HCT116 (cell line): Measurements from ENCODE around the gene COL15A1. TPM values are rescaled to one million over a fixed set of nuclear protein-coding genes. Genes with fewer than 3 reads are reported as not detected.

Source experiments
- ATAC-seq: fragments of 200-7000 bp; cut with Tn5 transposase; 2 replicates; pipeline ENCODE4 v1.9.1; 2020; ENCODE audit warnings: mild to moderate bottlenecking, moderate library complexity
- BruUV-seq: library from RNA; stranded (reverse); fragments of 400-500 nt; replicated peaks from 2 replicates; lab custom pipeline; 2021; lab: Mats Ljungman, UMichigan
- CTCF ChIA-PET: fragments of 300-600 bp; sonication (Branson Sonifier 250); formaldehyde crosslinking; loops from one replicate; lab custom pipeline; 2021; ENCODE audit warnings: antibody characterized with exemption; lab: Charles Lee
- POLR2A ChIA-PET: fragments of 300-600, 350-600 bp; sonication (Branson Sonifier 250); formaldehyde crosslinking; loops from one replicate; lab custom pipeline; 2021; ENCODE audit warnings: antibody characterized with exemption; lab: Charles Lee
- RAD21 ChIA-PET, 2 experiments: fragments of 300-600 bp; sonication (Branson Sonifier 250); formaldehyde crosslinking; loops; one replicate each; lab custom pipeline; 2023; ENCODE audit warnings: low total read pairs in 2 of 2; ENCODE audit not compliant: uncharacterized antibody in 2 of 2, unreplicated experiment in 2 of 2, low non-redundant PET in 1 of 2; lab: Charles Lee
- DNase-seq: peaks from one replicate; pipeline ENCODE4 v3.0.0-alpha.2; 2010; ENCODE audit warnings: low read depth, low spot score
- H2AFZ ChIP-seq: fragments of 200-600 bp; shearing (Covaris generic), sonication (generic); 2 replicates; pipeline ENCODE4 v1.6.1; 2017; ENCODE audit warnings: low read depth, mixed run types, mixed read lengths, antibody characterized with exemption, low read length; ENCODE audit not compliant: poor library complexity, severe bottlenecking
- H3K27ac ChIP-seq: 2 replicates; pipeline ENCODE4 v1.5.1; 2012; ENCODE audit warnings: low read depth, low read length
- H3K27me3 ChIP-seq: fragments of 200-600 bp; sonication (generic); 2 replicates; pipeline ENCODE4 v1.6.1; 2016; ENCODE audit warnings: mixed run types, low read length, mixed read lengths; ENCODE audit not compliant: insufficient read depth
- H3K36me3 ChIP-seq, 2 experiments: fragments of 200-500 bp in 1 of 2; fragments of 200-600 bp in 1 of 2; sonication (Bioruptor generic) in 1 of 2; sonication (generic) in 1 of 2; 2 replicates each; pipeline versions ENCODE4 v1.5.1 to v1.6.1; 2014 to 2016; ENCODE audit warnings: low read length in 2 of 2, inconsistent platforms in 1 of 2, mixed read lengths in 1 of 2, mixed run types in 1 of 2; ENCODE audit not compliant: insufficient read depth in 2 of 2, control insufficient read depth in 1 of 2
- H3K4me1 ChIP-seq, 2 experiments: fragments of 200-600 bp in 1 of 2; sonication (generic) in 1 of 2; 2 replicates each; pipeline versions ENCODE4 v1.5.1 to v1.6.1; 2012 to 2017; ENCODE audit warnings: low read length in 2 of 2, inconsistent platforms in 1 of 2, mild to moderate bottlenecking in 1 of 2, mixed read lengths in 1 of 2, mixed run types in 1 of 2, moderate library complexity in 1 of 2; ENCODE audit not compliant: insufficient read depth in 2 of 2, control insufficient read depth in 1 of 2
- H3K4me2 ChIP-seq: fragments of 200-600 bp; sonication (generic); 2 replicates; pipeline ENCODE4 v1.6.1; 2017; ENCODE audit warnings: mixed run types, low read length, mixed read lengths
- H3K4me3 ChIP-seq, 2 experiments: fragments of 200-600 bp in 1 of 2; sonication (generic) in 1 of 2; replicated peaks in 1 of 2; 2 replicates each; pipeline ENCODE4 v1.5.1; 2011 to 2016; ENCODE audit warnings: low read length in 2 of 2, control low read depth in 1 of 2, low read depth in 1 of 2, mild to moderate bottlenecking in 1 of 2, mixed read lengths in 1 of 2, mixed run types in 1 of 2
- H3K79me2 ChIP-seq: fragments of 200-600 bp; sonication (generic); 2 replicates; pipeline ENCODE4 v1.6.1; 2017; ENCODE audit warnings: mild to moderate bottlenecking, mixed run types, low read length, moderate library complexity, mixed read lengths; ENCODE audit not compliant: insufficient read depth
- H3K9ac ChIP-seq: fragments of 200-600 bp; sonication (generic); 2 replicates; pipeline ENCODE4 v1.6.1; 2016; ENCODE audit warnings: low read length, mixed read lengths
- H3K9me2 ChIP-seq: fragments of 200-600 bp; sonication (generic), shearing (Covaris generic); 2 replicates; pipeline ENCODE4 v1.6.1; 2017; ENCODE audit warnings: mixed run types, mild to moderate bottlenecking, moderate library complexity; ENCODE audit not compliant: insufficient read depth
- H3K9me3 ChIP-seq, 2 experiments: fragments of 200-500 bp in 1 of 2; fragments of 200-600 bp in 1 of 2; sonication (Bioruptor generic) in 1 of 2; sonication (generic) in 1 of 2; 2 replicates each; pipeline ENCODE4 v1.6.1; 2014 to 2017; ENCODE audit warnings: low read length in 2 of 2, mixed read lengths in 2 of 2, inconsistent platforms in 1 of 2, low read depth in 1 of 2, mild to moderate bottlenecking in 1 of 2, mixed run types in 1 of 2, moderate library complexity in 1 of 2; ENCODE audit not compliant: control insufficient read depth in 1 of 2, insufficient read depth in 1 of 2
- H4K20me1 ChIP-seq: fragments of 200-600 bp; sonication (generic), shearing (Covaris generic); 2 replicates; pipeline ENCODE4 v1.6.1; 2017; ENCODE audit warnings: mixed run types, mild to moderate bottlenecking, moderate library complexity; ENCODE audit not compliant: insufficient read depth
- CBX3 ChIP-seq: IDR thresholded peaks from 2 replicates; pipeline ENCODE4 v1.6.1; 2012; ENCODE audit warnings: low read depth
- CEBPB ChIP-seq: IDR thresholded peaks from 2 replicates; pipeline ENCODE4 v1.6.1; 2012; ENCODE audit warnings: low read depth
- EGR1 ChIP-seq: IDR thresholded peaks from 2 replicates; pipeline ENCODE4 v1.6.1; 2012; ENCODE audit warnings: low read depth
- ELF1 ChIP-seq: IDR thresholded peaks from 2 replicates; pipeline ENCODE4 v1.6.1; 2012; ENCODE audit warnings: low read depth, borderline replicate concordance
- EZH2phosphoT487 ChIP-seq: fragments of 200-600 bp; IDR thresholded peaks from 2 replicates; pipeline ENCODE4 v1.6.1; 2018; ENCODE audit warnings: antibody characterized with exemption, borderline replicate concordance
- FOSL1 ChIP-seq: IDR thresholded peaks from 2 replicates; pipeline ENCODE4 v1.6.1; 2012; ENCODE audit warnings: low read depth
- POLR2A ChIP-seq: IDR thresholded peaks from 2 replicates; pipeline ENCODE4 v1.7.0; 2011; ENCODE audit warnings: borderline replicate concordance; ENCODE audit not compliant: insufficient read depth, insufficient read length; ENCODE audit errors: extremely low read depth
- POLR2AphosphoS5 ChIP-seq: IDR thresholded peaks from 2 replicates; pipeline ENCODE4 v1.6.1; 2011; ENCODE audit warnings: mild to moderate bottlenecking, low read depth, low read length, moderate library complexity
- RAD21 ChIP-seq: IDR thresholded peaks from 2 replicates; pipeline ENCODE4 v1.6.1; 2012; ENCODE audit warnings: low read depth, mild to moderate bottlenecking
- SP1 ChIP-seq: IDR thresholded peaks from 2 replicates; pipeline ENCODE4 v1.6.1; 2012; ENCODE audit warnings: low read depth
- SRF ChIP-seq: IDR thresholded peaks from 2 replicates; pipeline ENCODE4 v1.6.1; 2012; ENCODE audit warnings: low read depth
- YY1 ChIP-seq: IDR thresholded peaks from 2 replicates; pipeline ENCODE4 v1.6.1; 2011; ENCODE audit warnings: low read length, low read depth, moderate library complexity, mild to moderate bottlenecking; ENCODE audit not compliant: insufficient replicate concordance; ENCODE audit errors: extremely low read depth
- ZFX ChIP-seq: fragments of 450-650 bp; IDR thresholded peaks from 2 replicates; pipeline ENCODE4 v1.6.1; 2017
- intact Hi-C: fragments of 100-400 bp; cut with micrococcal nuclease; formaldehyde crosslinking; loops from 2 replicates; pipeline ENCODE4 v1.10.0; 2022
- total RNA-seq: library from RNA; stranded (reverse); gene quantifications from one replicate; pipeline ENCODE4 v1.2.1, GENCODE V29; 2021; ENCODE audit not compliant: unreplicated experiment
- TF ChIP-seq, protein P1 (sequence below), 3 experiments: fragments of 200-600 bp in 1 of 3; sonication (generic) in 1 of 3; IDR thresholded peaks in 2 of 3; conservative IDR thresholded peaks in 1 of 3; 2 replicates each; pipeline ENCODE4 v1.5.1; 2012 to 2017; ENCODE audit warnings: low read depth in 2 of 3, low read length in 2 of 3, antibody characterized with exemption in 1 of 3, borderline replicate concordance in 1 of 3, control low read depth in 1 of 3, mild to moderate bottlenecking in 1 of 3, mixed read lengths in 1 of 3, mixed run types in 1 of 3, moderate library complexity in 1 of 3; ENCODE audit not compliant: insufficient read depth in 1 of 3
- TF ChIP-seq, protein P2 (sequence below): IDR thresholded peaks from 2 replicates; pipeline ENCODE4 v1.6.1; 2012
- TF ChIP-seq, protein P3 (sequence below): IDR thresholded peaks from 2 replicates; pipeline ENCODE4 v1.6.1; 2012

Gene COL15A1
- total RNA-seq, 1 experiment from 2014 or later, result 0.15 TPM

DNA sequence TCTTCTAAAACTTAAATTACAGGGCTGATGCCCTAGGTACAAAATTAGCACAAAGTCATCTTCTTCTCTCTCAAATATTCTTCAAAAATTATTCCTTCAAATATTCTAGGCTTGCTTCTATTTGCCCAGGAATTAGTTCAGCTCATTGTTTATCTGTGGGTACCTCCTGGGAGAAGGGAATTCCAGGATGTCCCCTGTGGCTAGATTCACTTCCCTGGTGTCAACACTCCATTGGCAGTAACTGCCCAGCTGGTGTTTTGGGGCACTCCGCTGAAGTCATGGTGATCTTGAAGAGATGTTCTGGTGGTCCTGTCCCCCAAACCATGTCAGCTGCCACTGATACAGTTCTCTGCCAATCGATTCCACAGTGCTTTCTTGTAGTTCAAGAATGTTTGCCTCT is 135.0 kb downstream of the COL15A1 start:
- RAD21 ChIA-PET, result no interaction called here

DNA sequence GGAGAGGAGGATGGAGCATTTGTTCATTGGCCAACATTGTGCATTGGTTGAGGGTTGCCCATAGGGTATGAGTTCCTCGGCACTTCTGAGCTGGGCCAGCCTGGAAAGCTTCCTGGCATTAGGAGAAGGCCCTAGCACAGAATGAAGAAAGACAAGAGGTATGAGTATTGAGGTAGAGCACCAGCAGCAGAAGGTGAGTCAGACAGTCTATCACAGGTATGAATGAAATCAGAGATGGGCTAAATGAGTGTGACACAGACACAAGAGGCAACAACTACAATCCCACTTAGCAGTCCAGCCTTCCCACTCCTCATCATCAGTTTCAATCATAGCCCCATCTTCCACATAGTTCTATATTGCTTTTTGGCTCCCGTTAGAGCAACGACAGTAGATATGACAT is 135.8 kb downstream of the COL15A1 start:
- Histone ChIP-seq H3K9me3 (no peaks in the 10 kb centered on the region), H3K79me2 (no peaks in the 10 kb centered on the region), H3K4me1 (no peaks in the 10 kb centered on the region), H3K4me3 (no peak overlapping the region), H3K27ac (no peak overlapping the region), H3K4me2 (no peak overlapping the region), H3K27me3 (0 out of 2 replicates have a peak, but pooled peaks cover 4% of the 10 kb centered on the region), H3K36me3 (no peaks in the 10 kb centered on the region), H4K20me1 (no peaks in the 10 kb centered on the region), H3K9ac (no peak overlapping the region), H3K9me2 (no peaks in the 10 kb centered on the region), H2AFZ (no peak overlapping the region)
- no TSS peak for BruUV-seq
- intact Hi-C loops, result no loop called here
- ChIA-PET CTCF (no interaction called here), RAD21 (no interaction called here), POLR2A (no interaction called here)
- no peak for ATAC-seq
- DNase-seq, result no peak
- TF ChIP-seq ZFX, result no peak
- TF ChIP-seq, protein P1, sequence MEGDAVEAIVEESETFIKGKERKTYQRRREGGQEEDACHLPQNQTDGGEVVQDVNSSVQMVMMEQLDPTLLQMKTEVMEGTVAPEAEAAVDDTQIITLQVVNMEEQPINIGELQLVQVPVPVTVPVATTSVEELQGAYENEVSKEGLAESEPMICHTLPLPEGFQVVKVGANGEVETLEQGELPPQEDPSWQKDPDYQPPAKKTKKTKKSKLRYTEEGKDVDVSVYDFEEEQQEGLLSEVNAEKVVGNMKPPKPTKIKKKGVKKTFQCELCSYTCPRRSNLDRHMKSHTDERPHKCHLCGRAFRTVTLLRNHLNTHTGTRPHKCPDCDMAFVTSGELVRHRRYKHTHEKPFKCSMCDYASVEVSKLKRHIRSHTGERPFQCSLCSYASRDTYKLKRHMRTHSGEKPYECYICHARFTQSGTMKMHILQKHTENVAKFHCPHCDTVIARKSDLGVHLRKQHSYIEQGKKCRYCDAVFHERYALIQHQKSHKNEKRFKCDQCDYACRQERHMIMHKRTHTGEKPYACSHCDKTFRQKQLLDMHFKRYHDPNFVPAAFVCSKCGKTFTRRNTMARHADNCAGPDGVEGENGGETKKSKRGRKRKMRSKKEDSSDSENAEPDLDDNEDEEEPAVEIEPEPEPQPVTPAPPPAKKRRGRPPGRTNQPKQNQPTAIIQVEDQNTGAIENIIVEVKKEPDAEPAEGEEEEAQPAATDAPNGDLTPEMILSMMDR (IDR thresholded peaks at IDR 0.05 in 2 of 3, conservative IDR thresholded peaks at IDR 0.05 in 1 of 3; ENCODE audit: borderline replicate concordance in 1 of 3, insufficient read depth in 1 of 3, low read depth in 2 of 3, low read length in 2 of 3), result no peak
- no peak for TF ChIP-seq SRF
- TF ChIP-seq CBX3, result no peak
- no peak for TF ChIP-seq ELF1
- no peak for TF ChIP-seq CEBPB
- TF ChIP-seq EGR1, result no peak
- TF ChIP-seq YY1, result no peak
- no peak for TF ChIP-seq POLR2A
- TF ChIP-seq RAD21, result no peak
- no peak for TF ChIP-seq SP1
- TF ChIP-seq, protein P2, sequence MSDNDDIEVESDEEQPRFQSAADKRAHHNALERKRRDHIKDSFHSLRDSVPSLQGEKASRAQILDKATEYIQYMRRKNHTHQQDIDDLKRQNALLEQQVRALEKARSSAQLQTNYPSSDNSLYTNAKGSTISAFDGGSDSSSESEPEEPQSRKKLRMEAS, result no peak
- TF ChIP-seq FOSL1, result no peak

More for the DNA sequence above, 135.0 kb downstream of the COL15A1 start:
- CTCF ChIA-PET, result no interaction called here
- no peaks in the 10 kb centered on the region for H3K79me2 ChIP-seq
- no peaks in the 10 kb centered on the region for H3K4me1 ChIP-seq
- H2AFZ ChIP-seq, result no peak overlapping the region
- intact Hi-C loops, result no loop called here
- H3K36me3 ChIP-seq, result no peaks in the 10 kb centered on the region
- POLR2A ChIA-PET, result no interaction called here
- ATAC-seq, result no peak
- no peak overlapping the region for H3K4me3 ChIP-seq
- 0 out of 2 replicates have a peak, but pooled peaks cover under 1% of the 10 kb centered on the region for H3K27me3 ChIP-seq
- TF ChIP-seq EGR1 (no peak), YY1 (no peak), RAD21 (no peak), POLR2AphosphoS5 (no peak), CBX3 (no peak), EZH2phosphoT487 (no peak)
- TF ChIP-seq, protein P3, sequence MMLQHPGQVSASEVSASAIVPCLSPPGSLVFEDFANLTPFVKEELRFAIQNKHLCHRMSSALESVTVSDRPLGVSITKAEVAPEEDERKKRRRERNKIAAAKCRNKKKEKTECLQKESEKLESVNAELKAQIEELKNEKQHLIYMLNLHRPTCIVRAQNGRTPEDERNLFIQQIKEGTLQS, result no peak
- TF ChIP-seq, protein P1 (IDR thresholded peaks at IDR 0.05 in 2 of 3, conservative IDR thresholded peaks at IDR 0.05 in 1 of 3; ENCODE audit: borderline replicate concordance in 1 of 3, insufficient read depth in 1 of 3, low read depth in 2 of 3, low read length in 2 of 3), result no peak
- H3K9me2 ChIP-seq, result no peaks in the 10 kb centered on the region
- no peaks in the 10 kb centered on the region for H4K20me1 ChIP-seq
- no peak overlapping the region for H3K4me2 ChIP-seq
- no peak overlapping the region for H3K9ac ChIP-seq
- H3K9me3 ChIP-seq, result no peaks in the 10 kb centered on the region
- BruUV-seq, result no TSS peak
- no peak overlapping the region for H3K27ac ChIP-seq
- DNase-seq, result no peak
